Chondrocyte (in vitro differentiated cells): Measurements from ENCODE around the gene CKM. TPM values are rescaled to one million over a fixed set of nuclear protein-coding genes. Genes with fewer than 3 reads are reported as not detected.

Experiments
- DNase-seq: peaks from one replicate; pipeline ENCODE4 v3.0.0; 2021; ENCODE audit warnings: mixed read lengths, low spot score
- H3K27ac Mint-ChIP-seq: one replicate; pipeline ENCODE4 v1.8.0; 2021; ENCODE audit warnings: mild to moderate bottlenecking, moderate library complexity, mixed read lengths; ENCODE audit not compliant: unreplicated experiment
- H3K27me3 Mint-ChIP-seq: 2 replicates; pipeline ENCODE4 v1.8.0; 2021; ENCODE audit warnings: low read depth, mixed read lengths
- H3K36me3 Mint-ChIP-seq: 2 replicates; pipeline ENCODE4 v1.8.0; 2021; ENCODE audit warnings: low read depth, mixed read lengths
- H3K4me1 Mint-ChIP-seq: 2 replicates; pipeline ENCODE4 v1.8.0; 2021; ENCODE audit warnings: low read depth, mild to moderate bottlenecking, mixed read lengths
- H3K4me3 Mint-ChIP-seq: one replicate; pipeline ENCODE4 v1.8.0; 2021; ENCODE audit warnings: mild to moderate bottlenecking, moderate library complexity, mixed read lengths; ENCODE audit not compliant: unreplicated experiment
- H3K9me3 Mint-ChIP-seq: 2 replicates; pipeline ENCODE4 v1.8.0; 2021; ENCODE audit warnings: low read depth, mixed read lengths
- total RNA-seq: library from RNA; stranded (reverse); gene quantifications from 3 replicates; pipeline ENCODE4 v1.2.1, GENCODE V29; 2021
- TF ChIP-seq, protein P1 (sequence below): fragments of 200-600 bp; sonication (generic); IDR thresholded peaks from 2 replicates; pipeline ENCODE4 v1.5.0; 2021; ENCODE audit warnings: antibody characterized with exemption, mild to moderate bottlenecking, moderate library complexity

Gene CKM
- total RNA-seq, 1 donor from 2014 or later: not detected

DNA sequence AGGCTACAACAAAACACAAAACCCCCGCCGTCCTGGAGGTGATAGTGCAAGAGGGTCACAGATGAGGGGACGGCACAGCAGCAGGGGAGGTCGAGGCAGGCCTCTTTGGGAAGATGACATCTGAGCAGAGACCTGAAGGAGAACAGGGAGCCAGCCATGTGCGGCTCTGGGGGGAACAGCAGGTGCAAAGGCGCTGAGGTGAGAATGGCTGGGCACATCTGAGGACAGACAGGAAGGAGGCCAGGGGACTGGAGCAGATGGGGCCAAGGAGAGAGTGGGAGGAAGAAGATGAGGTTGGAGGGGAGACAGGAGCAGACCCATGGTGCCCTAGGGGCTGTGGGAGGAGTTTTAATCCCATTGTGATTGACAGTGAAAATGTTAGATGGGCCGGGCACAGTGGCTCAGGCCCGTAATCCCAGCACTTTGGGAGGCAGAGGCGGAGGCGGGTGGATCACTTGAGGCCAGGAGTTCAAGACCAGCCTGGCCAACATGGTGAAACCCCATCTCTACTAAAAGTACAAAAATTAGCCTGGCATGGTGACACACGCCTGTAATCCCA, 1.8 kb upstream of the CKM start:
- Mint-ChIP-seq H3K4me1 (peaks cover 12% of the 10 kb centered on the region), H3K36me3 (no peaks in the 10 kb centered on the region), H3K27ac (no peak overlapping the region), H3K27me3 (no peaks in the 10 kb centered on the region), H3K9me3 (no peaks in the 10 kb centered on the region), H3K4me3 (peak overlapping the region; percentile 55)
- no peak for DNase-seq
- TF ChIP-seq, protein P1, sequence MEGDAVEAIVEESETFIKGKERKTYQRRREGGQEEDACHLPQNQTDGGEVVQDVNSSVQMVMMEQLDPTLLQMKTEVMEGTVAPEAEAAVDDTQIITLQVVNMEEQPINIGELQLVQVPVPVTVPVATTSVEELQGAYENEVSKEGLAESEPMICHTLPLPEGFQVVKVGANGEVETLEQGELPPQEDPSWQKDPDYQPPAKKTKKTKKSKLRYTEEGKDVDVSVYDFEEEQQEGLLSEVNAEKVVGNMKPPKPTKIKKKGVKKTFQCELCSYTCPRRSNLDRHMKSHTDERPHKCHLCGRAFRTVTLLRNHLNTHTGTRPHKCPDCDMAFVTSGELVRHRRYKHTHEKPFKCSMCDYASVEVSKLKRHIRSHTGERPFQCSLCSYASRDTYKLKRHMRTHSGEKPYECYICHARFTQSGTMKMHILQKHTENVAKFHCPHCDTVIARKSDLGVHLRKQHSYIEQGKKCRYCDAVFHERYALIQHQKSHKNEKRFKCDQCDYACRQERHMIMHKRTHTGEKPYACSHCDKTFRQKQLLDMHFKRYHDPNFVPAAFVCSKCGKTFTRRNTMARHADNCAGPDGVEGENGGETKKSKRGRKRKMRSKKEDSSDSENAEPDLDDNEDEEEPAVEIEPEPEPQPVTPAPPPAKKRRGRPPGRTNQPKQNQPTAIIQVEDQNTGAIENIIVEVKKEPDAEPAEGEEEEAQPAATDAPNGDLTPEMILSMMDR: no peak

DNA sequence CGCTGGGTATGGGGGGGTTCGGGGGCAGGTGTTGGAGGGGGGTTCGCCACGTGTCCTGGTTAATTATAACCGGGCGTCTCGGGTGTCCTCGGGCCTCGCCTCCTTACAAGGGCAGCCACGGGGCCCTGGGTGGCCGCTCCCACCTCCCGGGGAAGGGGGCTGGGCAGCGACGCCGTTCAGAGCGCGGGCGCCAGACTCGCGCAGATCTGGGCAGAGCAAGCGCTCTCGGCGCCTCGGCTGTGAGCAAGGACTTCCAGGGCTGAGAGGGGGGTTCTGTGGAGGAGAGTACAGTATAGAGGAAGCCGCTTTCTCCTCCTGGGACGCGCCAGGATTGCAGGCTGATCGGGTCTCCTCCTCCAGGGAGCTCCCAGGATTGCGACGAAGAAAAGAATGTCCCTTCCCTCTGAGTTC, 1.0 kb upstream of the CKM start:
- DNase-seq: no peak
- peaks cover 12% of the 10 kb centered on the region for H3K4me1 Mint-ChIP-seq
- H3K4me3 Mint-ChIP-seq: peak overlapping the region; percentile 55
- H3K36me3 Mint-ChIP-seq: no peaks in the 10 kb centered on the region
- no peaks in the 10 kb centered on the region for H3K27me3 Mint-ChIP-seq
- TF ChIP-seq, protein P1: no peak
- no peaks in the 10 kb centered on the region for H3K9me3 Mint-ChIP-seq
- H3K27ac Mint-ChIP-seq: no peak overlapping the region

DNA sequence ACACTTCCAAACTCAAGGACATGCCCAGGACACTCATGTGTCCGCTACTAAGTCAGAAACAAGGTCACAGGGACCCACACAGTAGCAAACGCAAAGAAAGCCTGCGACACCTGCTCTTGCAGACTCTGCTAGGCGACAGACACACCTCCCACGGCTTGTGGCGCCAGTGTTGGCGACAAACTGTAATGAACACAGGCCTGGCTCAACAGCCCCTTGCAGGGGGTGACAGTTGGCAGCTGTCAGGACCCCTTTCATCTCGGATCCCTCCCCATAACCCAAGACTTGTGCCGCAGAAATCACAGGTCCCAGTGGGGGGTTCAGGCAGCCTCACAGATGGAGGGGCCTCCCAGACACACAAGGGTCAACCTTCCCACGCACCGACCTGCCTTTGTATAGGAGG, 364 bp downstream of the CKM start:
- H3K36me3 Mint-ChIP-seq: no peaks in the 10 kb centered on the region
- H3K4me3 Mint-ChIP-seq: no peak overlapping the region
- H3K27ac Mint-ChIP-seq: no peak overlapping the region
- no peaks in the 10 kb centered on the region for H3K9me3 Mint-ChIP-seq
- TF ChIP-seq, protein P1: no peak
- peaks cover 9% of the 10 kb centered on the region for H3K27me3 Mint-ChIP-seq
- no peak for DNase-seq
- peaks cover 12% of the 10 kb centered on the region for H3K4me1 Mint-ChIP-seq

DNA sequence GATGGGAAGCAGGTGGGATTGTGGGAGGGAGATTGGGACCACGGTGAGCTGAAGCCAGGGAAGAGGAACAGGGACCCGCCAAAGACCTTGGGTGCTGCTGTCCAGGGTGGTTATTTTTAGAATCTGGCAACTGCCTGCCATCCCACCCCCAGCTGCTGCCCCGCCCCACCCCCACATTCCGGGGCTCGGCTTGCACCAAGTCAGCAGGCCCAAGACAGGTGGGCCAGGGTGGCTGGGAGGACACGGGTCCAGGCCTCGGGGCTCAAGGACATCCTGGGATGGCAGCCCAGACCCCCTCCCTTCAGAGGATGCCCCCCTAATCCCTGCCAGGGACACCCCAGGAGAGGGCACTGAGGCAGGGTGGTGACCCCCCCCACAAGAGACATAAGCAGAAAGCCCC, 827 bp downstream of the CKM start:
- Mint-ChIP-seq H3K27ac (no peak overlapping the region), H3K27me3 (peaks cover 10% of the 10 kb centered on the region), H3K36me3 (no peaks in the 10 kb centered on the region)

DNA sequence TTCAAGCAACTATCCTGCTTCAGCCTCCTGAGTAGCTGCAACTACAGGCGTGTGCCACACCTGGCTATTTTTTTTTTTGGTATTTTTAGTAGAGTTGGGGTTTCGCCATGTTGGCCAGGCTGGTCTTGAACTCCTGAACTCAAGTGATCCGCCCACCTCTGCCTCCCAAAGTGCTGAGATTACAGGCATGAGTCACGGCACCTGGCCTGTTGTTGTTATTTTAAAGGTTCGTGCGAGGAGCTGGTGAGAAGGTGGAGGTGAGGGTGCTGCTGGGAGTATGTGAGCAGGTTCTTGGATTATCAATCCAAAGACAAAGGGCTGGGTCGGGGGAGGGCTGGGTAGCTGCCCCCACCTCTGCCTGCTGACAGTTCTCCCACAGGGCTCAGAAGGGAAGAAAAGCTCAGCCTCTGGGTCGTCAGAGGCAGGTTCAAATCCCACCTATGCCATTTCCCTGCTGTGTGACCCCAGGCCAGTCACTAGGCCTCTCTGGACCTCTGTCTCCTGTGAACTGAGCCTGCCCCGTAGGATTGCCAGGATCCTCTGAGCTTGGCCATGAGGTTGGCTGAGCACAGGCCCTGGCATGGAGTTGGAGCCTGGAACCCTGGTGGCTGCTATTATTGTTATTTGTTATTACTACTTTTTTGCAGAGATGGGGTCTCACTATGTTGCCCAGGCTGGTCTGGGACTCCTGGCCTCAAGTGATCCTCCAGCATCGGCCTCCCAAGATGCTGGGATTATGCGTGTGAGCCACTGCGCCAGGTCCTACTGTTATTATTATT, 1.5 kb downstream of the CKM start:
- Mint-ChIP-seq H3K9me3 (no peaks in the 10 kb centered on the region), H3K4me3 (no peak overlapping the region), H3K36me3 (no peaks in the 10 kb centered on the region), H3K4me1 (peaks cover 8% of the 10 kb centered on the region), H3K27me3 (peaks cover 16% of the 10 kb centered on the region), H3K27ac (no peak overlapping the region)
- TF ChIP-seq, protein P1: no peak
- DNase-seq: no peak

More for the DNA sequence above, 827 bp downstream of the CKM start:
- TF ChIP-seq, protein P1: no peak
- DNase-seq: no peak
- Mint-ChIP-seq H3K4me1 (peaks cover 12% of the 10 kb centered on the region), H3K9me3 (no peaks in the 10 kb centered on the region), H3K4me3 (no peak overlapping the region)
